Islet of Langerhans (tissue), 1 donor: Measurements from ENCODE around the gene PET100.

ENCODE experiments used
- FAIRE-seq: peaks from one replicate; lab custom pipeline; 2011; peaks lifted over from hg19 to GRCh38; lab: Jason Lieb, UNC

The PET100 gene

GRCh38 chr19:7629347-7630054 lies at the start of gene PET100, which contains the start of gene XAB2:
PET100 (plus strand) TSS chr19:7629793; CDS start chr19:7629834, 41 bp downstream.
XAB2 (minus strand) TSS chr19:7629545; CDS start chr19:7629527, 18 bp downstream.
- peak; percentile 99 for FAIRE-seq

- no peak for FAIRE-seq
Measured at GRCh38 chr19:7582446-7582845, 47.1 kb upstream of the PET100 start.

- no peak for FAIRE-seq
Measured at GRCh38 chr19:7589822-7590221, 39.8 kb upstream of the PET100 start.

GRCh38 chr19:7590256-7590655 lies 39.3 kb upstream of the PET100 start:
- FAIRE-seq = no peak

GRCh38 chr19:7595466-7596133 lies 34.0 kb upstream of the PET100 start, which contains the start of gene CAMSAP3:
CAMSAP3 (plus strand) TSS chr19:7595863; CDS start chr19:7596003, 140 bp downstream.
- FAIRE-seq = no peak

- FAIRE-seq = no peak
Measured at GRCh38 chr19:7596211-7596937, 33.2 kb upstream of the PET100 start.

- FAIRE-seq = no peak
Measured at GRCh38 chr19:7597689-7598088, 31.9 kb upstream of the PET100 start.

- no peak for FAIRE-seq
Measured at GRCh38 chr19:7598180-7598579, 31.4 kb upstream of the PET100 start.

GRCh38 chr19:7600721-7601120 lies 28.9 kb upstream of the PET100 start:
- FAIRE-seq = no peak

- FAIRE-seq = no peak
Measured at GRCh38 chr19:7602240-7602934, 27.2 kb upstream of the PET100 start.

GRCh38 chr19:7602935-7603497 lies 26.6 kb upstream of the PET100 start:
- FAIRE-seq = no peak

GRCh38 chr19:7603919-7604318 lies 25.7 kb upstream of the PET100 start:
- no peak for FAIRE-seq

- FAIRE-seq = no peak
Measured at GRCh38 chr19:7605490-7606222, 23.9 kb upstream of the PET100 start.

- no peak for FAIRE-seq
Measured at GRCh38 chr19:7606289-7606688, 23.3 kb upstream of the PET100 start.

GRCh38 chr19:7607212-7607873 lies 22.2 kb upstream of the PET100 start:
- FAIRE-seq = no peak

- FAIRE-seq = no peak
Measured at GRCh38 chr19:7607874-7608560, 21.6 kb upstream of the PET100 start.

- FAIRE-seq = no peak
Measured at GRCh38 chr19:7610491-7611240, 18.9 kb upstream of the PET100 start.

- no peak for FAIRE-seq
Measured at GRCh38 chr19:7611541-7612279, 17.9 kb upstream of the PET100 start.
